ENCODE measurements around the gene TMSB4Y. TPM values are rescaled to one million over a fixed set of nuclear protein-coding genes. Genes with fewer than 3 reads are reported as not detected.

TMSB4Y gene
- not detected in 2 replicates for total RNA-seq (2013; cell fraction: nucleolus; rRNA removed)
- total RNA-seq (2014; rRNA removed) (not detected in 2 replicates), total RNA-seq (2014; rRNA removed; fragmentation: Illumina TruSeq; extraction: Trizol) (not detected in 2 replicates), total RNA-seq (2021) (not detected in 2 replicates), polyA plus RNA-seq (2011; rRNA removed) (not detected in 2 replicates), polyA plus RNA-seq (2014; fragmentation: Illumina TruSeq; extraction: Trizol) (not detected in 2 replicates), polyA plus RNA-seq (2014; fragmentation: Nextera tagmentation; extraction: Ambion mirVana) (not detected), polyA plus RNA-seq (2014; rRNA removed) (not detected in 2 replicates), polyA plus RNA-seq (2016; fragmentation: Nextera tagmentation; extraction: Ambion mirVana) (not detected), polyA minus RNA-seq (2011; rRNA and poly(A)+ RNA removed) (not detected in 2 replicates), Bru-seq, nascent RNA (not detected), BruChase-seq, experiment 1, labeled RNA remaining after a 6-hour chase (not detected), BruChase-seq, experiment 2, labeled RNA remaining after a 2-hour chase (not detected)
- not detected for polyA plus RNA-seq (2011; ENCODE audit: low read depth)
- polyA plus RNA-seq (2011; cell fraction: cytosol; rRNA removed): not detected in 2 replicates
- polyA plus RNA-seq (2011; cell fraction: nucleus; rRNA removed): not detected in 2 replicates
- polyA plus RNA-seq (2012): not detected in 2 replicates
- polyA minus RNA-seq (2011; cell fraction: cytosol; rRNA and poly(A)+ RNA removed): not detected in 2 replicates
- polyA minus RNA-seq (2011; cell fraction: nucleus; rRNA and poly(A)+ RNA removed): not detected in 2 replicates
- long read RNA-seq, experiment 1: 0 reads
- long read RNA-seq, experiment 2: 0 reads

GRCh38 chrY:13703568-13703968 lies at the start of gene TMSB4Y:
Gene TMSB4Y, plus strand, starts transcription at chrY:13703899.
- in situ Hi-C loops (cut with MboI) (no loop called here), intact Hi-C loops (cut with micrococcal nuclease; ENCODE audit: unreplicated experiment) (no loop called here)
- no peak within 1 kb of the TSS for H2AFZ ChIP-seq (ENCODE audit: control insufficient read depth, low read depth, low read length)
- ChIA-PET SMC1A (ENCODE audit: uncharacterized antibody, unreplicated experiment) (no interaction called here), POLR2A (no interaction called here), CTCF (no interaction called here), RAD21 (ENCODE audit: unreplicated experiment) (no interaction called here)
- no peaks in the 10 kb centered on the region for H3K4me1 ChIP-seq (ENCODE audit: control insufficient read depth, insufficient read depth, low read length)
- FAIRE-seq (no peak), ATAC-seq (no peak), DNase-seq (ENCODE audit: low read depth, low spot score) (no peak)
- H3K36me3 ChIP-seq (ENCODE audit: control insufficient read depth in 2 of 2, insufficient read depth in 2 of 2, low read length in 1 of 2): no peaks in the 10 kb centered on the region
- no peaks in the 10 kb centered on the region for H3K79me2 ChIP-seq (ENCODE audit: control insufficient read depth, insufficient read depth, low read length)
- no peaks in the 10 kb centered on the region for H4K20me1 ChIP-seq (ENCODE audit: control insufficient read depth, insufficient read depth)
- no peak within 1 kb of the TSS for H3K4me2 ChIP-seq (ENCODE audit: control insufficient read depth, insufficient read depth)
- TF ChIP-seq SPI1 (IDR thresholded peaks at IDR 0.05; ENCODE audit: borderline replicate concordance, insufficient read depth, low read depth, low read length): no peak
- TF ChIP-seq MEF2A (IDR thresholded peaks at IDR 0.05; ENCODE audit: insufficient read depth, low read depth, low read length): no peak
- no peak for TF ChIP-seq BCL11A (IDR thresholded peaks at IDR 0.05; ENCODE audit: low read depth, low read length)
- no peak for TF ChIP-seq SIN3A (IDR thresholded peaks at IDR 0.05; ENCODE audit: low read depth, low read length)
- TF ChIP-seq TCF3 (IDR thresholded peaks at IDR 0.05; ENCODE audit: borderline replicate concordance, insufficient read depth, low read depth, low read length): no peak
- TF ChIP-seq SUPT20H (IDR thresholded peaks at IDR 0.05; ENCODE audit: borderline replicate concordance, control insufficient read depth, low read depth, low read length): no peak
- TF ChIP-seq SRF (IDR thresholded peaks at IDR 0.05; ENCODE audit: low read depth in 2 of 2, low read length in 2 of 2): no peak
- TF ChIP-seq BRCA1 (IDR thresholded peaks at IDR 0.05; ENCODE audit: low read depth, low read length): no peak
- TF ChIP-seq NR2C1 (IDR thresholded peaks at IDR 0.05): no peak
- TF ChIP-seq NFYA (IDR thresholded peaks at IDR 0.05; ENCODE audit: borderline replicate concordance, low read depth, low read length): no peak
- no peak for TF ChIP-seq ZBTB11 (CRISPR knock-in tag; IDR thresholded peaks at IDR 0.05)
- no peak for TF ChIP-seq DPF2 (IDR thresholded peaks at IDR 0.05)
- TF ChIP-seq RELA (IDR thresholded peaks at IDR 0.05; ENCODE audit: borderline replicate concordance, partially characterized antibody): no peak
- no peak for TF ChIP-seq BACH1 (IDR thresholded peaks at IDR 0.05; ENCODE audit: borderline replicate concordance)
- TF ChIP-seq CEBPB (IDR thresholded peaks at IDR 0.05; ENCODE audit: borderline replicate concordance in 1 of 2, low read depth in 2 of 2, low read length in 2 of 2): no peak
- H3K4me3 ChIP-seq: no peak within 1 kb of the TSS
- H3K27ac ChIP-seq (ENCODE audit: control insufficient read depth, insufficient read depth): no peak within 1 kb of the TSS
- BruUV-seq (replicated peaks): no TSS peak
- no peaks in the 10 kb centered on the region for H3K9me3 ChIP-seq (replicated peaks; ENCODE audit: control insufficient read depth, insufficient read depth, low read length)
- no peak within 1 kb of the TSS for H3K9ac ChIP-seq (ENCODE audit: control insufficient read depth, insufficient read depth, low read length)
- WGBS (ENCODE audit: insufficient coverage, insufficient replicate concordance, low lambda C conversion rate, missing lambda C conversion rate): no CpG with 5 or more reads among the region's 28 CpGs
- no peaks in the 10 kb centered on the region for H3K27me3 ChIP-seq (replicated peaks in 1 of 2; ENCODE audit: control insufficient read depth in 2 of 2, insufficient read depth in 2 of 2, low read length in 1 of 2)

Data from GM12878 (cell line).